Activated effector memory CD4-positive, alpha-beta T cell treated with anti-CD3 and anti-CD28 coated beads, Interleukin-2, amount 50 U/mL, for 16 hours (primary cell): ENCODE results near the gene LMBR1L.
"Not testable (repeated sequence)": the region's sequence is repeated elsewhere in the genome, so short reads cannot be mapped to it uniquely, and the experiment has no call there.

ENCODE experiments used
- DNase-seq: peaks from one replicate; pipeline ENCODE4 v3.0.0-alpha.2; 2020

LMBR1L gene

DNA sequence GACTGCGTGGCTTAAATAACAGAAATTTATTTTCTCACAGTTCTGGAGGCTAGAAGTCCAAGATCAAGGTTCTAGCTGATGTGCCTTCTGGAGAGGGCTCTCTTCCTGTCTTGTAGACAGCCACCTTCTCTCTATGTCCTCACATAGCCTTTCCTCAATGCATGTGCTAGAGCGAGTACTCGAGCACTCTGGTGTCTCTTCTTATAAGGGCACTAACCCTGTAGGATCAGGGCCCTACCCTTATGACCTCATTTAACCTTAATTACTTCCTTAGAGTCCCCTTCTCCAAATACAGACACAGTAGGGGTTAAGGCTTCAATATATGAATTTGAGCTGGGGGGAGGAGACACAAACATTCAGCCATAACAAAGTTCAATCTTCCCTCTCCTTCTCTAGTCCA is 26.2 kb downstream of the LMBR1L start:
- DNase-seq: no peak

DNA sequence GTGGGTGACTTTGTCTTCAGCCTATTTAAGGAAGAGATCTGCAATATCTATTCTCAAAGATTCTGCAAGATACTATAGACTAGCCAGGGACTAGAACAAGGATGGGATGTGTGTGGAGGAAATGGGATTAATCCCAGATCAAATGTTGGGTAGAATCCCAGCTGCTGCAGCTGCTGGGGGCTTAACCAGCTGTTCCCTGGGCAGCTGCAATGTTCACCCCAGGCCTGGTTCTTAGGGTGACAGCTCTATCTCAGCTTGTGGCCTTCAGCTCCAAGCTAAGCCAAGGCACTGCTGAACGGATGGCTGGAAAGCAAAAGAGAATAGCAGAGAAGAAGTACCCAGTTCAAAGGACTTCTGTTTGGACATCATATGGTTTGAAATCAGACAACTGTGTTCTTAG is 30.9 kb downstream of the LMBR1L start:
- DNase-seq: no peak

DNA sequence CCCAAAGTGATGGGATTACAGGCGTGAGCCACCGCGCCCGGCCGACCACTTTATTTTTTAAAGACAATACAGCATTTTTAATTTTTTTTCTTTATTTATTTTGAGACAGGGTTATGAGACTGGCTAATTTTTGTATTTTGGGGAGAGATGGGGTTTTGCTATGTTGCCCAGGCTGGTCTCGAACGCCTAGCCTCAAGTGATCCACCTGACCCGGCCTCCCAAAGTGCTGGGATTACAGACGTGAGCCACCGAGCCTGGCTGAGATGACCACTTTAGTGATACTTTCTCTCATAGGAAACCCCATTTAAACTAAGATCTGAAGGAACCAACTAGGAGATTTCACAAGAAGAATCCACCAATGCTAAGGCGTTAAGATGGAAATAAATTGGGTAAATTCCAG is 39.7 kb downstream of the LMBR1L start:
- DNase-seq: no peak

GRCh38 chr12:49069507-49070346 is 40.9 kb downstream of the LMBR1L start, which contains the start of gene RHEBL1:
Gene RHEBL1, minus strand, starts transcription at chr12:49069979. Its CDS starts 194 bp downstream, at chr12:49069785.
- DNase-seq: peak; percentile 100

- no peak for DNase-seq
These were observed 41.7 kb downstream of the LMBR1L start for GRCh38 chr12:49068879-49069506.

- no peak for DNase-seq
These were observed 44.5 kb downstream of the LMBR1L start for GRCh38 chr12:49066120-49066519.

DNA sequence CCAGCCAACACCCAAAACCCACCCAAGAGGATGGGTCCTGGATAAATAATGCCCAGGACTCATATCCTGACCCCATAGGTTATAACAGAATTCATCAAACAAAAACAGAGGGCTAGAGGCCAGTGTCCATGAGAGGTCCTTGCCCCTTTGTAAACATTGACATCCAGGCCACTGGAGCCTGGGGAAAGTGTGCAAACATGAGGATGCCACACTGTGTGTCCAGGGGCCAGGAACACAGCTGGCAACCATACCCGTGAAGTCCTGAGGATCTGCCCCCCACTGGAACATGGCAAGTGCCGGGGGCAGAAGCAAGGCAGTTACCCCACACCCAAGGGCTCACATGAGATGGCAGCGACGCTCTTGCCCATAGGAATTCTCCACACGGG is 45.9 kb downstream of the LMBR1L start:
- no peak for DNase-seq

DNA sequence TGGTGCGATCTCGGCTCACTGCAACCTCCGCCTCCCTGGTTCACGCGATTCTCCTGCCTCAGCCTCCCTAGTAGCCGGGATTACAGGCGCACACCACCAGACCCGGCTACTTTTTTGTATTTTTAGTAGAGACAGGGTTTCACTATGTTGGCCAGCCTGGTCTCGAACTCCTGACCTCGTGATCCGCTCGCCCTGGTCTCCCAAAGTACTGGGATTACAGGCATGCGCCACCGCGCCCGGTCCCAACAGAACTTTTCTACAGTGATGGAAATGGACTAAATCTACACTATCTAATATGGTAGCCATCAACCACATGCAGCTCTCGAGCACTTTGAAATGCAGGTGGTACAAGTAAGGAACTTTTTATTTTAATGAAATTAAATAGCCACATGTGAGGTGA is 48.7 kb downstream of the LMBR1L start:
- DNase-seq: not testable (repeated sequence)

GRCh38 chr12:49061157-49061650 is 49.4 kb downstream of the LMBR1L start:
- no peak for DNase-seq

DNA sequence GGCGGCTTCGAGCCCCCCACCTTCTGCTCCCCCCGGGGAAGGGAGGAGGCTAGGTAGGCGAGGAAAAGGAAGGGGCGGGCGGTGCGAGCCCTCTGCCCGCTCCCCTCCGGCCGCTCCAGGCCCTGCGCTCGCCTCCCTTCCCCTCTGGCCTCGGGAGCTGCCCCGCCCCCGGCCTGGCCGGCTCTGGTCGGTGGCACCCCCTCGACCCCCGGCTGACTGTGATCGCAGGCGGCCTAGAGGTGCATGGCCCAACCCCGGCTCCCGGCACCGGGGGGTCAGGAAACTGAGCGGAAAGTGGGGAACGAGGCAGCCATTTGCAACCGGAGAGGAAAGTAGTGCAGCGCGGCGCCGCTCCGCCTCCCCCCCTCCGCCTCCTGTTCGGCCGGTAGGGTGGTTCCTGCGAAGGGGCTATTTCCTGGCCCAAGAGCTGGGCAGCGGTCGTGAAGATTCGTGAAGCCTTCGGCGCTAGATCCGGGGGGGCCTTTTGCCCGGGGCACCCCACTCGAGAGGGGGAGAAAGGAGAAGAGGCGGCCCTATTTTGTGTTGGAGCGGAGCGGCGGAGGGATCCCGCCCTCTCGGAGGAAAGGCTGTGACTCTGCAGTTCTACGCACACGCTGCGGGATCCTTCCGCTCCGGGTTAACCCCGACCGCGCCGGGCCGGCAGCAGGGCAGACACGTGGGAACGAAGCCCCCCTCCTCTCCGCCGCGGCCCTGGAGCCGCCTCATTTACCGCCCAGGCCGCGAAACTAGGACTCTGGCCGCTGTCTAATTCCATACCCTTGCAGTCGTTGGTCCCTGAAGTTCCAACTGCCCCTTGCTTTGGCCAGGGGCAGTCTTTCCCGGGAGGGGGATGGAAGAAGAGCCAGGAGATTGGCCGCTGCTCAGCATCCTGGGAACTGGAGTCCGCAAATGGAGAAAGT is 50.1 kb downstream of the LMBR1L start, which contains the start of gene KMT2D:
Gene KMT2D, minus strand, starts transcription at position 558 of the 920 bp plus-strand sequence. CDS start 5,470 bp downstream, outside the sequence.
- peak; percentile 96 for DNase-seq

DNA sequence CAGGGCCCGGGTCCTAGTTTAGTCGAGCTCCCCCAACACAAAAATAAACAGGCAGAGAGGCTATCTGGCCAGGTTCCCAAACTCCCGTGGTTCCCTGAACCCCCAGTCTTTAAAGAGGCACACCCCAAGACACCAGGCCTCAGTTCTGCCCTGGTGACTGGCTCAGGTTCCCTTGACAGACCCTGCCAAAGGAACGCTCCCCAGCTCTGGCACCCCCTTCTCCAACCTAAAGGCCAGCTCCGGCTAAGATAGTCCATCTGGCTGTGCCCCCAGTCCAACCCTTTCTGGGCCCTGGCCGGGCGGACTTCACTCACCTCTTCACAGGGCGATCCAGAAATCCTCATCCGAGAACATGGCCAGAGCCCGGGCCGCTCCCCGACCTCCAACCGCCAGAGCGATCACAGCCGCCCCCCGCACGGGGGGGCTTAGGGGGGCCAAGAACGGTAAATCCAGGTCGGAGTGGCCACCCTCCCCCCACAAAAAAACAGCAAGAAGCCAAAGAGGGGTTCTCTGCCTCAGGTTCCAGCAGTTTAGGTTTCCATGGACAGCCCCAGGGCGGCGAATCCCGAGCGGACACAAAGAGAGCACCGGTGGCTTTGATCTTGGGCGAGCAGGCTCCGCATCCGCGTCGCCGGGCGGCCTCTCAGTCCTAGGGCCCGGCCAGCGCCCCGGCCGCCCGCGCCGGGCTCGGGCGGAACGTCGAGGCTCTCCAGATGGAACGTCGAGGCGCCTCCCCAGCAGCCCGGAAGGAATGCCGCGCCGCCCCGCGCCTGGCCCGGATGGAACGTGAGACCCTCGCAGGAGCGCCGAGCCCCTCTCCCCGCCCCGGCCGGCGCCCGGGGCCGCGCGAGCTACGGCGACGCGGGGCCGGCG is 51.1 kb downstream of the LMBR1L start:
- DNase-seq: peak; percentile 73

GRCh38 chr12:49059045-49059298 is 51.7 kb downstream of the LMBR1L start:
- no peak for DNase-seq

GRCh38 chr12:49058366-49059044 is 52.1 kb downstream of the LMBR1L start:
- no peak for DNase-seq

DNA sequence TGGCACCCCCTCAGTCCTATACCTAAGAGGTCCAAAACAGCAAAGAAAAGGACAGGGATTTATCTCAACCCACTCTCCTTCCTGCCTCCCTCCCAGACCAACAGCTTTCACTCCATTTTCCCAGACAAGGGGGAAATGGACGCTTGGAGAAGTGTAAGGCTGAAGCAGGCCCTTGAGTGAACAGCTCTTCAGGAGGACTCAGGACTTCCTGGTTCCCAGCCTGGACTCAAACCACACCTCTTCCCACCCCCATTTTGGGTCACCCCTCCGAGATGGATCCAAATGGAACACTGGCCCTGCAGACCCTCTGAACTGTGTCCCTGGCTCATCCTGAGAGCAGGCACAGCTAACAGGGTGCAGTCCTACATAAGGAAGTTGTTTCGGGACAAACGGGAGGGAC is 52.8 kb downstream of the LMBR1L start:
- DNase-seq: no peak

DNA sequence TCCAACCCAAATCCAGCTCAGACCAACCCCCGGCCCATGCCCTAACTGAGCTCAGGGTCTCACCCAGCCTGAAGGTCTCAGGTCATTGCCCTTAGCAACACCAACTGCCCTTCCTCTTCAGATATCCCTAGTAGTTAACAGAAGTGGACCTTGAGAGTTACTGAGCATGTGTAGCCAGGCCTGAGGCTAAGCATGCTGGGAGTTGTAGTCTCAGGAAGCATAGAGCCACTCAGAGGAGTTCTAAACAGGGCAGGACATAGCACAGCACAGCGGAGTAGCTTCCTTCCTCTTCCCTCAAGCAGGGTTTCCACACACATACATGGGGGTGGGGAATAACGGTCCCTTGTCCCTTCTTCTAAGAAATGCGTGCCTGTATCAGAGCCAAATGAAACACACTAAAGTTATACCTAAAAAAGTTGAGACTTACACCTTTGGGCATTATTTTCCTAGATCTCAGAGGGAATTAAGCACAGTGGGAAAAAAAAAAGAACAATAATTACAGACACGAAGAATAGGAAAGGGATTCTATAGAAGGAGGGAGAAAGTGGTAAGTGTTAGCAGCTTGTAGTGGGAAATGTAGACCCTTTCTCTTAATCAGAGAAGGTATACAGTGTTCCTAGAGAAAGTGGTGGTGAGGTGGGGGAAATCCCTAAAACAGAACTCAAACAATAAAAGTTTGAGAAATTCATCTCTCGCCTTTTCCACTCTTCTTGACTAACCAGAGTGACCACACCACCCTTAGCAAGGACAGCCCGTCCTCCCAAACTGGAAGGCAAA is 54.5 kb downstream of the LMBR1L start:
- peak; percentile 82 for DNase-seq

DNA sequence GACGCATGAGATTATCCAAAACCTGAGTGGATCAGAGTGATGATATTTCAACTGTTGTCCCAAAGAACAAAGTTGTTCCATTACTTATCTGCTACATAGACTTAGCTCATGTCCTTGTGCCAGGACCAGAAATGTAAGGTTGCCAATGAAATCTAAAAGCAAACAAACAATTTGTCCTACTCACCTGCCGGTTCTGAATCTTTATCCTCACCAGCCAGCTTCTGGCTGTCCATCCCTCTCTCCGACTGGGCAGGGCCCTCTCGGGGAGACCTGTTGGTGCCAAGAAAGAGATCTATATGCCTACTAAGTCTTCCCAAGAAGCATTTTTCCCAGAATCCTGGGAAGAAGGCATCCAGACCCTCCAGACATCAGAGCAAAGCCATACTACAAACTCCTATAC is 55.6 kb downstream of the LMBR1L start:
- DNase-seq: no peak

DNA sequence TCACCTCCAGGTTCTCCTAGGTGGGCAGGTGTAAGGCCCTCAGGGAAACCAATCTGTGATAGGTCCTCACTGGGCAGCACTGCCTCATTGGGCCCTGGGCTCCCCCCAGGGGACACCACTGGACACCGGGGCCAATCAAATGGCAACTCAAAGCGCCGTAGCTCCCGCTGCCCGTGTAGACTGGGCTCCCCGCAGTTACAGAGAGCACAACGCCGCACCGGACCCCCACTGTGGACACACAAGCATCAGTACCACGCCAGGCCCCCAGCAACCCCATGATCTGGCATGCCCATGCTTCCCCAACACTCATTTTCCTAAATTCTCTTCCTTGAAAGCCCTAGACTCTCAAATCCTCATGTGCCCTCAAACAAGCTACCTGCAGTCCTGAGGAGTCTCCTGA is 56.1 kb downstream of the LMBR1L start:
- DNase-seq: no peak

- DNase-seq: no peak
These were observed 56.6 kb downstream of the LMBR1L start for GRCh38 chr12:49054096-49054495.

- DNase-seq: no peak
These were observed 58.0 kb downstream of the LMBR1L start for GRCh38 chr12:49052451-49053208.
